GM12875 (cell line): ENCODE results near the gene CYP4A22.
A peak's percentile ranks its signal among the peaks of the same experiment; 100 is the strongest.
"Not testable (repeated sequence)": the region's sequence is repeated elsewhere in the genome, so short reads cannot be mapped to it uniquely, and the experiment has no call there.

ENCODE experiments used
- H3K4me3 ChIP-seq: one replicate; pipeline ENCODE4 v1.5.1; 2011; ENCODE audit warnings: low read depth, low read length, control low read depth
- TF ChIP-seq, protein P1 (sequence below): IDR thresholded peaks from 2 replicates; pipeline ENCODE4 v1.5.1; 2011; ENCODE audit warnings: low read depth, mild to moderate bottlenecking, control low read depth, inconsistent platforms, low read length, moderate library complexity, borderline replicate concordance; ENCODE audit not compliant: insufficient read depth

Gene CYP4A22

GRCh38 chr1:47128221-47128620, 9.0 kb upstream of the CYP4A22 start:
- TF ChIP-seq, protein P1, sequence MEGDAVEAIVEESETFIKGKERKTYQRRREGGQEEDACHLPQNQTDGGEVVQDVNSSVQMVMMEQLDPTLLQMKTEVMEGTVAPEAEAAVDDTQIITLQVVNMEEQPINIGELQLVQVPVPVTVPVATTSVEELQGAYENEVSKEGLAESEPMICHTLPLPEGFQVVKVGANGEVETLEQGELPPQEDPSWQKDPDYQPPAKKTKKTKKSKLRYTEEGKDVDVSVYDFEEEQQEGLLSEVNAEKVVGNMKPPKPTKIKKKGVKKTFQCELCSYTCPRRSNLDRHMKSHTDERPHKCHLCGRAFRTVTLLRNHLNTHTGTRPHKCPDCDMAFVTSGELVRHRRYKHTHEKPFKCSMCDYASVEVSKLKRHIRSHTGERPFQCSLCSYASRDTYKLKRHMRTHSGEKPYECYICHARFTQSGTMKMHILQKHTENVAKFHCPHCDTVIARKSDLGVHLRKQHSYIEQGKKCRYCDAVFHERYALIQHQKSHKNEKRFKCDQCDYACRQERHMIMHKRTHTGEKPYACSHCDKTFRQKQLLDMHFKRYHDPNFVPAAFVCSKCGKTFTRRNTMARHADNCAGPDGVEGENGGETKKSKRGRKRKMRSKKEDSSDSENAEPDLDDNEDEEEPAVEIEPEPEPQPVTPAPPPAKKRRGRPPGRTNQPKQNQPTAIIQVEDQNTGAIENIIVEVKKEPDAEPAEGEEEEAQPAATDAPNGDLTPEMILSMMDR = no peak
- no peak overlapping the region for H3K4me3 ChIP-seq

DNA sequence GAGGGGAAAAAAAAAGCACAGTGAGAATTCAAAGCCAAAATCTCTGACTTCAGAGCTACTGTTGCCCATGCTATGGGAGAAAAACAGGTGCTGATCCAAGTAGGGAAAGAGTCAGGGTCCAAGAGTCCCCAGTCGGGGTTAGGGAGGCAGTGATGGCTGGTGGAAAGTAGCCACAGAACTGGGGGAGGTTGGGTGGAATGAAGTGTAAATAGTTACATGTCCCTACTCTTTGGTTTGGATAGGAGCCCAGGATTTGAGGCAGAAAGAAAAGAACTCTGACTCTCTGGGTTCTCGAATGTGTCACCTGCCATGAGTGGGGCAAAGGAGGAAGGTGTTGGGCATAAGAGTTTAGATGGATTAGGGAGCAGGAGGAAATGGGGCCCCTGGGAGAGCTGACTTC, 8.4 kb upstream of the CYP4A22 start:
- H3K4me3 ChIP-seq = not testable (repeated sequence)

GRCh38 chr1:47129489-47130230, 7.6 kb upstream of the CYP4A22 start:
- H3K4me3 ChIP-seq = not testable (repeated sequence)

GRCh38 chr1:47132665-47133064, 4.6 kb upstream of the CYP4A22 start:
- not testable (repeated sequence) for H3K4me3 ChIP-seq

- no peak overlapping the region for H3K4me3 ChIP-seq
- TF ChIP-seq, protein P1 = no peak
Observed at GRCh38 chr1:47137925-47138615, 829 bp downstream of the CYP4A22 start.

DNA sequence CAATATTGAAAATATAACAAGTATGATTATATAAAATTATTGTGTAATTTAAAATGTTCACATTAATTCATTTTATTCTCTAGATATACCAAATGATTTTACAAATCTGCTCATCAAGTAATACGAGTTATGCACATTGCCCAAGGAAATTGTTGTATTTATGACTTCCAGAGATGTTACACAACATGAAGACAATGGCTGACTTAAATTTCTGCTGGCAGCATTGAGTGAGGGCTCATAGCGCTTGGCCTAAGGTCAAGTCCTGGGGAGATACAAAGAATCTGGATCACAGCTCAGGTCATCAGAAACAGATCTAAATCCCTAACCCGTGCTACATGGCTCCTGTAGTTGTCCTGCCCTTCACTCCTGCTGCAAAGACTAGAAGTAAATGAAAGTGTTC, 3.1 kb downstream of the CYP4A22 start:
- not testable (repeated sequence) for H3K4me3 ChIP-seq

DNA sequence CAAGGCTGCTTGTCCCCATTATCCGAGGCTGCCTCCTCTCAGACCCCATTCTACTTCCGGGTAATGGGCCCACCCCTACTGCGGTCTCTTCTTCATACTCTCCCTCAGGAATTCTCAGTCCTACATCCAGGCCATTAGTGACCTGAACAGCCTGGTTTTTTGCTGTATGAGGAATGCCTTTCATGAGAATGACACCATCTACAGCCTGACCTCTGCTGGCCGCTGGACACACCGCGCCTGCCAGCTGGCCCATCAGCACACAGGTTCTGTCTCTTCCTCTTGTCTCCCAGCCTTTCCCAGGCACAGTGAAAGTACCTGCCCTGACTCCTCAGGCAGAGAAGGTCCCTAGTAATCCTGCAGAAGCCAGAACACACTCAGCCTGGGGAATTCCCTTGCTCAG, 6.4 kb downstream of the CYP4A22 start:
- TF ChIP-seq, protein P1 = peak; percentile 42; the same call in 1 of the 2 replicates
- not testable (repeated sequence) for H3K4me3 ChIP-seq

- not testable (repeated sequence) for H3K4me3 ChIP-seq
Observed at GRCh38 chr1:47146495-47146894, 9.3 kb downstream of the CYP4A22 start.

DNA sequence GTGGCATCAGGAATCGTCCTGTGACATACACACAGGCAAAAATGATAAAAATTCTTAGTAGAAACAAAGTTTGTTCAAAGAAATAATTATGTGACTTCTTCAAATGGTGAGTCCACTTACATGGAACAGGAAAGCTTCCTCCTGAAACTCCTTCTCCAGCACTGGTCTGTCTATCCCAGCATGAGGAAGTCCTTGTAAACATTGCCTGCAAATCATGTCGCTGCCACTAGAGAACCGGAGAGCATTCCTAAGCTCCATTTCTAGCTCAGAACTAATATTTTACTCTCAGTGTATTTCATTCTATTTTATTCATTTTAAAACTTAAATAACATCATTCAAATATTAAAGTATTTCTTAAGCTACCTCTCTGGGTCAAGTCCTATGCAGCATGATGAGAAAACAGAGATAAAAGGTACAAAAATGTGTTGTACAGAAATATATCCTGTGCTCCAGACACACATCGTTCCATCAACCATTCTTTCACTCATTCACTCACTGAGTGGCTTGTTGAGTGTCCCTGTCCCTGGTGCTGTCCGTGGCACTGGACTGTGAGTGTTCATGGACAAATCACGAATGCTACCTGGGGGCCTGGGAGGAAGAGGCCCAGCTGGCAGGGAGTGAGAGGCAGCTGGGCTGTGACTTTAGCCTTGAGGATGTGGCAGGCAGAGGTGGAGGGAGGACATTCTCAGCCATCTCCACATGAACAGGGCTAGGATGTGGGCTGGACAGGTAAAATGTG, 10.0 kb downstream of the CYP4A22 start:
- TF ChIP-seq, protein P1 = no peak

DNA sequence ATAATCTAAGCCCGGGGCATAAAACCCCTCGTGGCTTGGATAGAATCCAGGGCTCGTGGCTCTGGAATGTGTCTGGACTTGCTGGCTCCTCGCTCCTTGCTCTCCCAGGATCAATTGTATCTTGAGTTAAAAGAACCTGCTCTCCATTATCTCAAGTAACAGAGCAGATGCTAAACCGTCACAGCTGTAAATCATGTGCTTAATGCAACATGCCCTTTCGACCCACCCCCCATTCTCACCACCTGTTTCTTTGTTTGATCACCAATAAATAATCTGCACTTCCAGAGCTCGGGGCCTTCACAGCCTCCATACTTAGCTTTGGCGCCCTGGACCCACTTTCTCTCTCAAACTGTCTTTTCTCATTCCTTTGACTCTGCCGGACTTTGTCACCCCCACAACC, 11.9 kb downstream of the CYP4A22 start:
- H3K4me3 ChIP-seq = not testable (repeated sequence)

More for the DNA sequence above, 10.0 kb downstream of the CYP4A22 start:
- H3K4me3 ChIP-seq = no peak overlapping the region

DNA sequence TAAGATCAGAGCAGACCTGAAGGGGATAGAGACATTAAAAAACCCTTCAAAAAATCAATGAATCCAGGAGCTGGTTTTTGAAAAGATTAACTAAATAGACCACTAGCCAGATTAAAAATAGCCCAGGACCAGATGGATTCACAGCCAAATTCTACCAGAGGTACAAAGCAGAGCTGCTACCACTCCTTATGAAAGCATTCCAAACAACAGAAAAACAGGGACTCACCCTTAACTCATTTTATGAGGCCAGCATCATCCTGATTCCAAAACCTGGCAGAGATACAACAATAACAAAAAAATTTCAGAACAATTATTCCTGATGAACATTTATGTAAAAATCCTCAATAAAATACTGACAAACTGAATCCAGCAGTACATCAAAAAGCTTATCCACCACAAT, 19.2 kb downstream of the CYP4A22 start:
- not testable (repeated sequence) for H3K4me3 ChIP-seq

DNA sequence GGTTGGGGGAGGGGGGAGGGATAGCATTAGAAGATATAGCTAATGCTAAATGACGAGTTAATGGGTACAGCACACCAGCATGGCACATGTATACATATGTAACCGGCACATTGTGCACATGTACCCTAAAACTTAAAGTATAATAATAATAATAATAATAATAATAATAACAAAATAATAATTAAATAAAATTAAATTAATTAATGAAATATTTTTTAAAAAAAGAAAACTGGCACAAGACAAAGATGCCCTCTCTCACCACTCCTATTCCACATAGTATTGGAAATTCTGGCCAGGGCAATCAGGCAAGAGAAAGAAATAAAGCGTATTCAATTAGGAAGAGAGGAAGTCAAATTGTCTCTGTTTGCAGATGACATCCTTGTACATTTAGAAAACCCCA, 20.7 kb downstream of the CYP4A22 start:
- H3K4me3 ChIP-seq = not testable (repeated sequence)
